NCI-H2196 treated with DMSO at 0.1 percent for 48 hours (cell line): ENCODE results near the gene RNASE8.
A peak's percentile ranks its signal among the peaks of the same experiment; 100 is the strongest.

Experiments
- DNase-seq: peaks from one replicate; lab custom pipeline; 2025; ENCODE audit not compliant: unreplicated experiment; lab: John Stamatoyannopoulos, UW

RNASE8 gene

GRCh38 chr14:21090194-21090939, 32.7 kb downstream of the RNASE8 start:
- no peak for DNase-seq

- DNase-seq, result no peak
Measured at GRCh38 chr14:21090940-21091663, 33.5 kb downstream of the RNASE8 start.

DNA sequence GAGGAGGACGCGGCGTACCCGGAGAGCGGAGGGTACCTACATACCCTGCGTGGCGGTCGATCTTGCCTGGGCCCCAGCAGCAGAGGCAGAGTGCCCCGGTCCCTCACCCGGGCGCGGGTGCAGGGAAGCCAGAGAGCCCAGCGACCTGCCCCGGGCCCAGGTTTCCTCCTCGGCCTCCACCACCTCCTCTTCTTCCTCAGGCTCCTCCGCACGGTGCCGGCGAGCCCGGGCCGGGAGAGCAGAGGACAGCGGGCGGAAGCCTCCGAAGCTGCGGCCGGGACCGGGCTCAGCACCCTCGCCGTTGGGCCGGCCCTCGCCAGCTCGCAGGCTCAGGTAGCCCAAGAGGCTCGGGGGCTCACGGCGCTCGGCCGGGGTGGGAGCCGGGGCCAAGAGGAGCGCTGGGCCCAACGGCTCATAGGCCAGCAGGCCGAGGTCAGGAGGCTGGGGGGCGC, 34.2 kb downstream of the RNASE8 start:
- DNase-seq, result no peak

- no peak for DNase-seq
Measured at GRCh38 chr14:21092273-21093011, 34.8 kb downstream of the RNASE8 start.

- no peak for DNase-seq
Measured at GRCh38 chr14:21093018-21093417, 35.4 kb downstream of the RNASE8 start.

GRCh38 chr14:21093769-21094681, 36.4 kb downstream of the RNASE8 start:
- DNase-seq, result peak; percentile 53

GRCh38 chr14:21095430-21096205, 38.0 kb downstream of the RNASE8 start:
- no peak for DNase-seq

DNA sequence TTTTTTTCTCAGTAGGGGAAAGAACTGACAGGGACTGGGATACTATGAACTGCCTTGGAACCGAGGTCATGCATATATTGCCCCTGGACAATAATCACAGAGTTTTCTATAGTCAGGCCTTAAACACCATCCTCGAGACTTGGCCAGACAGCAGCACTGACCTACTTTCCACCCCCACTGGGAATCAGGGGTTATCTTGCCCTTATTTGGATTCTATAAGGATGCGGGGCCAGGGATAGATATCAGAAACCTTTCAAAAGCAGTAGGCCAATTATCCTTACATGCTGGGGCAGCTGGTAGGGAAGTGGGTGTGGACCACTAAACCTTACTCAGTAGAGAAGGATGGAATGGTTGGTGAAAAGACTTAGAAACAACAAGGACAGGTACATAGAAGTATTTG, 38.8 kb downstream of the RNASE8 start:
- no peak for DNase-seq

- no peak for DNase-seq
Measured at GRCh38 chr14:21096978-21097635, 39.5 kb downstream of the RNASE8 start.

DNA sequence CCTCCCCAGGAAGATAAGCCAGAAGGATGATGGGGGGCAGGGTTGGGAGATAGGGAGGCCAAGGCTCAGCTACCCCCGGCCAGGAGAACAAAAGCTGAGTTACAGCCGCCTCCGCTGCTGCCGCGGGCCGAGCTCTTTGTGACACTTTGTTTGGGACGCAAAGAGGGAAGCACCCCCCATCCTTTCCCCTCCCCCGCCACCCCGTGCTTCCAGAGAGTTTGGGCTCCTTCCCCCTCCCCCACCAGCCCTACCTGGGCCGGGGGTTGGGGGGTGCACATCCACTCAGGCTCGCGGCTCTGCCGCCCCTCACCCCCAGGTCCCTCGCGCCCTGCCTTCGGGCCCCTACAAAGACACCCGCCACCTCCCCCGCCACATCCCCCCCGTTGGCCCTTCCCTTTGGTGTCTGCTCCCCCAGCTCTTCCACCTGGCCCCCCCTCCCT, 40.0 kb downstream of the RNASE8 start:
- no peak for DNase-seq

- peak; percentile 59 for DNase-seq
Measured at GRCh38 chr14:21098076-21098891, 40.7 kb downstream of the RNASE8 start, which contains the start of gene ZNF219. ZNF219 (minus strand) TSS chr14:21098655; CDS start chr14:21093591, 5,064 bp downstream.

DNA sequence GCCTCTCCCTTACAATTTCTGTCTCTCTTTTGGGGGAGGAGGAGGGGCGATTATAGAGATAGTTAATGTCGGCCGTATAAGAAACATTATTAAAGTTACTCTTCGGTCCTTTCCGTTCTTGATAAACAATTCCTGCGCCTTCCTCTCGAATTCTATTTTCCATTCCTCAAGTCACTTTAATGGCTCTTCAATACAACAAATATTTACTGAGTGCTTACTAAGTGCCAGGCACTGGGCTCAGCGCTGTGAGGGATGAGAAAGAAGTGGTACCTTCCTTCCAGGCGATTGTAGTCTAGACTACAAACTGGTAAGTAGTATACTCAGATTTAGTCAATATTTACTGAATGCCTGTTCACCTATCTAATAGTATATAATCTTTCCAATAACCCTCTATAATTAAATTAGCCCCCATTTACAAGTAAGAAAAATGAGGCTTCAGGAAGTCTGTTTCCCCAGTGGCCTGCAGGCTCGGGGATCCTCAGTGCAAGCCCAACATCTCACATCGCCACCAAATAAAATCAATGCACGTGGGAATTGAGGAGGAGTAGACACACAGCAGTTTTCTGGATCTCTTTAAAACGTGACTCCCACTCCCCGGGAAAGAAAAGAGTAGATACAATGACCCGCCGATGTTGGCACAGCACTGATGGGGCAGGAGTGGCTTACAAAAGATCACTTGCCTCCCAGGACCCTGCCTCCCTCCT, 41.4 kb downstream of the RNASE8 start:
- DNase-seq, result no peak

DNA sequence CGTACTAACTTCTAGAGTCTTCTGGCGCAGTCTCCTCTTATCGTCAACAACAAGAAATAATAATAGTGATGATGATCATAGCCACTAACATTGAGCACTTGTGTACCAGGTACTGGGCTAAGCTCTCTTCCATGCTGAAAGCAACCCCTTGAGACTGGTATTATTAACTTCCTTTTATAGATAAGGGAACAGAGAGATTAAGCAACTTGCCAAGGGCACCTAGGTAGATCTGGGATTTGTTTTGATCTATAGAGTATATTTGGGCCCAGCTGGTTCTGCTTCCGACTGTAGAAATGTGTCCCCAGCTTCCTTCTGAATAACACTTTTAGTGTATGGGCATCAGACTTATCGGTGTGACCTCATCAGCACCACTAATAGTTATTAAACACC, 42.0 kb downstream of the RNASE8 start:
- DNase-seq, result no peak

DNA sequence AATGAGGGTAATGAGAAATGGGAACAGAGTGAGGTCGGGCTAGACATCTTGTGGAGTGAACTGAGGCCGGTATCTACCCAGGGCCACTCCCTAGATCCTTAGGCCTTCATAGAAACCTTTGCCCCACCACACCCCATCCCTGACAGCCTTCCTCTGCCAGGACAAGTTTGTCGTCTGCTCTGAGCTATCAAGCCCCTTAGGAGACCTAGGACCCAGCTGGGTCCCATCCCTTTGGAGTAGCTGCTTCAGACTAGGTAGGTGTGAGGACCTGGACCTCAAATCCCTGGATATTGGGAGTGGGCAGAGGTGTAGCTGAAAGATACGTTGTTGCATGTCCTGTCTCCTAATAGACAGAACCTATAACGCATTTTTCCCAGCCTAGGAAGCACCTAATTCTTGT, 43.3 kb downstream of the RNASE8 start, which contains the start of gene TMEM253:
Gene TMEM253 (plus strand): TSS at position 136 of the 400 bp plus-strand sequence. CDS start 278 bp downstream, outside the sequence.
- no peak for DNase-seq

DNA sequence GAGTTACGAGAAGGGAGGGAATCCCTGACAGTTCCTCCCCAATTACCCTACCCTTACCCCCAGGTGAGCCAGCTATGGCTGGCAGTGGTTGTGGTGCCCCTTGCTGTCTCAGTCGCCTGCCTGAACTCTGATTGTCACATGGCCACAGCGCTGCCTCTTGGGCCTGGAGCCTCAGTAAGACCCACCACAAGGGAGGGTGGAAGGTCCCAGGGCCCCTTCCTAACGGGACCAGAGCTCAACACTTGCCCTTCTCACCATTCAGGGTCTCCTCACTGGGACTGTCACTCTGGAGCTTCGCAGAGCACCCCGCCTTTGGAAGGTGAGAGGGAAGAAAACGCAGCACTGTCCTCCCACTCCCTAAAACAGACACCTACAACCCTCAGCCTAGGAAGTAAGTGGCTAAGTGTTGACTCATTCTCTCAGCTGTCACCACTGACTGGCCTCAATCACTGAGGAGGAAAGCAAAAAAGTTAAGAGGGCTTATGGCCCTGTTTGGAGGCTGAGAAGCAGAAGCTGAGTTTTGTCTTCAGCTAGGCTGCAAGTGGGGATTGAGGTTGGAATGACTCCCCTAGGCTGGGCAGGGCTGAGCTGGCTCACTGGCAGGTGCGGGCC, 44.3 kb downstream of the RNASE8 start:
- no peak for DNase-seq

GRCh38 chr14:21102521-21103410, 45.1 kb downstream of the RNASE8 start:
- no peak for DNase-seq
